Measurements from ENCODE around the gene LYAR. TPM values are rescaled to one million over a fixed set of nuclear protein-coding genes. Genes with fewer than 3 reads are reported as not detected.

The LYAR gene
- total and polyA plus RNA-seq, 2 of the 13 experiments (the other 11 are each of a cell fraction or from before 2014, with no cell fraction given), result 7.8 to 94.2 TPM

- TF ChIP-seq EP300 (IDR thresholded peaks at IDR 0.05; ENCODE audit: low read depth in 2 of 2, low read length in 2 of 2) (no peak), EP300 (CRISPR knock-in tag; IDR thresholded peaks at IDR 0.05; ENCODE audit: borderline replicate concordance) (no peak), IKZF1 (IDR thresholded peaks at IDR 0.05) (no peak), TOPORS (CRISPR knock-in tag; IDR thresholded peaks at IDR 0.05) (peak; percentile 94), ZNF597 (CRISPR knock-in tag; IDR thresholded peaks at IDR 0.05) (no peak), ZMYM3 (CRISPR knock-in tag; IDR thresholded peaks at IDR 0.05) (peak; percentile 38; the same call in 1 of the 2 replicates), SCMH1 (CRISPR knock-in tag; IDR thresholded peaks at IDR 0.05; ENCODE audit: borderline replicate concordance) (no peak), ZFP1 (CRISPR knock-in tag; IDR thresholded peaks at IDR 0.05) (no peak), ZNF331 (CRISPR knock-in tag; IDR thresholded peaks at IDR 0.05) (peak; percentile 60; the same call in 1 of the 2 replicates), ELF1 (CRISPR knock-in tag; IDR thresholded peaks at IDR 0.05) (peak; percentile 96), PRDM10 (CRISPR knock-in tag; IDR thresholded peaks at IDR 0.05; ENCODE audit: low read depth) (no peak), TBX2 (CRISPR knock-in tag; IDR thresholded peaks at IDR 0.05; ENCODE audit: borderline replicate concordance) (peak; percentile 76; the same call in 1 of the 2 replicates), EED (CRISPR knock-in tag; IDR thresholded peaks at IDR 0.05) (0 out of 2 replicates have a peak, but pooled peaks have one; percentile 46), CREM (IDR thresholded peaks at IDR 0.05) (peak; percentile 71), CREM (CRISPR knock-in tag; IDR thresholded peaks at IDR 0.05) (no peak), EHMT2 (IDR thresholded peaks at IDR 0.05; ENCODE audit: borderline replicate concordance, low read depth, low read length) (no peak), KAT8 (CRISPR knock-in tag; IDR thresholded peaks at IDR 0.05) (peak; percentile 94), GATA4 (IDR thresholded peaks at IDR 0.05; ENCODE audit: borderline replicate concordance, low read depth) (no peak), ATM (IDR thresholded peaks at IDR 0.05; ENCODE audit: borderline replicate concordance) (no peak), ZNF44 (CRISPR knock-in tag; IDR thresholded peaks at IDR 0.05) (0 out of 2 replicates have a peak, but pooled peaks have one; percentile 75), ZNF850 (CRISPR knock-in tag; conservative IDR thresholded peaks at IDR 0.05) (0 out of 2 replicates have a peak, but pooled peaks have one; percentile 70), ZSCAN20 (CRISPR knock-in tag; IDR thresholded peaks at IDR 0.05; ENCODE audit: borderline replicate concordance) (0 out of 2 replicates have a peak, but pooled peaks have one; percentile 44), HNRNPL (IDR thresholded peaks at IDR 0.05; ENCODE audit: low read depth, low read length) (peak; percentile 48; the same call in 1 of the 2 replicates), ELK4 (CRISPR knock-in tag; IDR thresholded peaks at IDR 0.05; ENCODE audit: borderline replicate concordance) (no peak), PITX1 (CRISPR knock-in tag; IDR thresholded peaks at IDR 0.05) (peak; percentile 11; the same call in 1 of the 2 replicates)
Measured at GRCh38 chr4:4289941-4290850, at the start of gene LYAR, which contains the start of gene ZBTB49 (continued).

All from HepG2 (cell line).